Prostate gland (tissue), 1 donor: ENCODE data around the gene TNS1.

Experiments
- POLR2A ChIP-seq: fragments of 450-650 bp; IDR thresholded peaks from one replicate; pipeline ENCODE4 v1.6.1; 2016; ENCODE audit warnings: antibody characterized with exemption, mild to moderate bottlenecking
- POLR2AphosphoS5 ChIP-seq: sonication (generic); formaldehyde crosslinking; IDR thresholded peaks from one replicate; pipeline ENCODE4 v1.6.1; 2017; ENCODE audit warnings: antibody characterized with exemption

DNA sequence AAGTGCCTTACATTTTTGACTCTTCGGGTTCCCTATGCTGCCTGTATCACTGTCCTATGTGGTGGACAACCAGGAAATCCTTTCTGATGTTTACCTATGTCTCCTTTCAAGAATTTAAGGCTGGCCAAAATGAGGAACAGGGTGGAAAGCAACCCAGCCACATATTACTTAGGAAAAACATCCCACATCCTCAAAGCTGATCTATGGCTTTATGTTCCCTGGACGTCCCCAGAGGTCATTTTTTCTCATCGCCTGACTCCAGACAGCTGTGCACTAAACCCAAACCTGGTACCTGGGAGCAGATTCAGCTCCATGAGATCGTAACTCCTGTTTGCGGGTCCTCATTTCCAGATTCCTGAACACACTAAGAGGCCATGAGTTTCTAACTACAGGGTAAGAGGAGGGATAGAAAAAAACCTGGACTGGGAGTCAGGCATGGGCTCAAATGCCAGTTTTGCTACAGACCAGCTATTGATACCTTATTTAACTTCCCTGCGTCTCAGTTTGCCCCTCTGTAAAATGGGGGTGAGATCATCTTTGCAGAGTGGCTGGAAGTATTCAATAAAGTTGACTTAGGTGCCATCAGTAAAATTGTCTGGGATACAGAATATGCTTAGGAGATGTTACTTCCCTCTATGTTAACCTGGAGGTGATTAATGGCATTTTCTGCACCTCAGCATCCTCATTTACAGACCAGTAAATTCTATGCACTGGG, 70.8 kb downstream of the TNS1 start:
- TF ChIP-seq POLR2A, result no peak
- no peak for TF ChIP-seq POLR2AphosphoS5
